Measurements from ENCODE around the gene DNAJC30. TPM values are rescaled to one million over a fixed set of nuclear protein-coding genes. Genes with fewer than 3 reads are reported as not detected.

The DNAJC30 gene
- total RNA-seq, 1 experiment from 2014 or later: 6.8 TPM

- H3K27me3 Mint-ChIP-seq (ENCODE audit: low read depth): no peaks in the 10 kb centered on the region; the same call in 1 of the 2 replicates
- H3K4me1 Mint-ChIP-seq: peaks cover 13% of the 10 kb centered on the region
- no peaks in the 10 kb centered on the region for H3K9me3 Mint-ChIP-seq
- TF ChIP-seq FOXK1 (CRISPR knock-in tag; IDR thresholded peaks at IDR 0.05) (no peak), CREM (CRISPR knock-in tag; IDR thresholded peaks at IDR 0.05) (no peak), MLX (CRISPR knock-in tag; IDR thresholded peaks at IDR 0.05) (no peak), ZNF425 (CRISPR knock-in tag; conservative IDR thresholded peaks at IDR 0.05) (no peak), TP53 (CRISPR knock-in tag; IDR thresholded peaks at IDR 0.05) (no peak), OVOL2 (CRISPR knock-in tag; IDR thresholded peaks at IDR 0.05; ENCODE audit: borderline replicate concordance) (no peak), PREB (CRISPR knock-in tag; IDR thresholded peaks at IDR 0.05; ENCODE audit: borderline replicate concordance) (no peak), ATF6 (CRISPR knock-in tag; IDR thresholded peaks at IDR 0.05) (no peak), SP1 (CRISPR knock-in tag; conservative IDR thresholded peaks at IDR 0.05) (no peak), ZNF512 (CRISPR knock-in tag; IDR thresholded peaks at IDR 0.05; ENCODE audit: borderline replicate concordance) (no peak), PRDM15 (CRISPR knock-in tag; IDR thresholded peaks at IDR 0.05) (no peak)
- H3K36me3 Mint-ChIP-seq: no peaks in the 10 kb centered on the region
- no peak overlapping the region for H3K4me3 Mint-ChIP-seq
- ATAC-seq: no peak
- no peak overlapping the region; the same call in 1 of the 2 replicates for H3K27ac Mint-ChIP-seq
- no peak for DNase-seq (ENCODE audit: low spot score)
- ChIA-PET POLR2A (interaction anchor here (0.6 to 0.7 kb wide), 2 partner anchors 107 to 213 kb away, joined by 3 to 5 read pairs; no protein-coding TSS in a partner anchor), CTCF (interaction anchor here (0.7 to 2.7 kb wide), 5 partner anchors 9 to 122 kb away, joined by 4 to 17 read pairs (median 4); partner anchors contain the start of gene STX1A)
Measured at GRCh38 chr7:73728551-73728950, 45.3 kb upstream of the DNAJC30 start.

GRCh38 chr7:73727952-73728351 lies 44.7 kb upstream of the DNAJC30 start:
- Mint-ChIP-seq H3K36me3 (no peaks in the 10 kb centered on the region), H3K4me1 (peaks cover 13% of the 10 kb centered on the region), H3K27me3 (ENCODE audit: low read depth) (no peaks in the 10 kb centered on the region; the same call in 1 of the 2 replicates), H3K27ac (no peak overlapping the region), H3K9me3 (no peaks in the 10 kb centered on the region), H3K4me3 (no peak overlapping the region)
- DNase-seq (ENCODE audit: low spot score): no peak
- CTCF ChIA-PET: interaction anchor here (0.7 to 2.7 kb wide), 4 partner anchors 8 to 121 kb away, joined by 4 to 17 read pairs (median 5); partner anchors contain the start of gene STX1A
- POLR2A ChIA-PET: interaction anchor here (0.6 kb wide), 1 partner anchor 212 kb away, joined by 3 read pairs; no protein-coding TSS in a partner anchor
- no peak for ATAC-seq
- no peak for TF ChIP-seq GTF2I (CRISPR knock-in tag; conservative IDR thresholded peaks at IDR 0.05)
- TF ChIP-seq CREM (CRISPR knock-in tag; IDR thresholded peaks at IDR 0.05): no peak
- TF ChIP-seq PRDM15 (CRISPR knock-in tag; IDR thresholded peaks at IDR 0.05): no peak
- no peak for TF ChIP-seq SMAD3 (CRISPR knock-in tag; IDR thresholded peaks at IDR 0.05; ENCODE audit: borderline replicate concordance)
- TF ChIP-seq TP53 (CRISPR knock-in tag; IDR thresholded peaks at IDR 0.05): no peak
- TF ChIP-seq HMGXB4 (CRISPR knock-in tag; IDR thresholded peaks at IDR 0.05): no peak
- no peak for TF ChIP-seq RORB (CRISPR knock-in tag; IDR thresholded peaks at IDR 0.05)
